GM21737 (cell line): ENCODE data around the gene USF2.
"Not testable (repeated sequence)": the region's sequence is repeated elsewhere in the genome, so short reads cannot be mapped to it uniquely, and the experiment has no call there.

Experiments
- ATAC-seq: cut with Tn5 transposase; IDR thresholded peaks from one replicate; pipeline ENCODE4 v1.9.1; 2021; ENCODE audit warnings: mild to moderate bottlenecking, moderate library complexity; ENCODE audit not compliant: unreplicated experiment

Gene USF2

GRCh38 chr19:35284153-35285094 lies 15.7 kb downstream of the USF2 start:
- ATAC-seq: no peak

GRCh38 chr19:35285095-35285449 lies 16.3 kb downstream of the USF2 start:
- no peak for ATAC-seq

GRCh38 chr19:35285465-35285864 lies 16.7 kb downstream of the USF2 start:
- ATAC-seq: not testable (repeated sequence)

DNA sequence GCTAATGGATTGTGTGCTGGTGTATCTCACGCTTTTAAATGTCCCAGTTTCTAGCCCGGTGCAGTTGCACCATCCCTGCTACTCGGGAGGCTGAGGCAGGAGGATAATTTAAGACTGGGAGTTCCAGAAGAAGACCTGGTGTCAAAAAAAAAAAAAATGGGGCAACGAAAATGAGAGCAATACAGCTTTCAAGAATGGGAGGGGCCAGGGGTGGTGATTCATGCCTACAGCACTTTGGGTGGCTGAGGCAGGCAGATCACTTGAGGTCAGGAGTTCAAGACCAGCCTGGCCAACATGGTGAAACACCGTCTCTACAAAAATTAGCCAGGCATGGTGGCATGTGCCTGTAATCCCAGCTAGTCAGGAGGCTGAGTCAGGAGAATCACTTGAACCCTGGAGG lies 17.3 kb downstream of the USF2 start:
- ATAC-seq: not testable (repeated sequence)

DNA sequence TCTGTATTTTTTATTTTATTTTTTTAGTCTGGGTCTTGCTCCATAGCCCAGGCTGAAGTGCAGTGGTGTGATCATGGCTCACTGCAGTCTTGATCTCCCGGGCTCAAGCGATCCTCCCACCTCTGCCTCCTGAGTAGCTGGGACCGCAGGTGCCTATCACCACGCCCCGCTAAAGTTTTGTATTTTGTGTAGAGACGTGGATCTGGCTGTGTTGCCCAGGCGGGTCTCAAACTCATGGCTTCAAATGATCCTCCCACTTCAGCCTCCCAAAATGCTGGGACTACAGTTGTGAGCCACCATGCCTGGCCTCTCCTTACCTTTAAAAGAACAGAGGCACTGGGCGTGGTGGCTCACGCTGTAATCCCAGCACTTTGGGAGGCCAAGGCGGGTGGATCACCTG lies 19.0 kb downstream of the USF2 start:
- no peak for ATAC-seq

- ATAC-seq: no peak
These were observed 19.6 kb downstream of the USF2 start for GRCh38 chr19:35288331-35288730.

- ATAC-seq: no peak
These were observed 20.1 kb downstream of the USF2 start for GRCh38 chr19:35288906-35289305.

DNA sequence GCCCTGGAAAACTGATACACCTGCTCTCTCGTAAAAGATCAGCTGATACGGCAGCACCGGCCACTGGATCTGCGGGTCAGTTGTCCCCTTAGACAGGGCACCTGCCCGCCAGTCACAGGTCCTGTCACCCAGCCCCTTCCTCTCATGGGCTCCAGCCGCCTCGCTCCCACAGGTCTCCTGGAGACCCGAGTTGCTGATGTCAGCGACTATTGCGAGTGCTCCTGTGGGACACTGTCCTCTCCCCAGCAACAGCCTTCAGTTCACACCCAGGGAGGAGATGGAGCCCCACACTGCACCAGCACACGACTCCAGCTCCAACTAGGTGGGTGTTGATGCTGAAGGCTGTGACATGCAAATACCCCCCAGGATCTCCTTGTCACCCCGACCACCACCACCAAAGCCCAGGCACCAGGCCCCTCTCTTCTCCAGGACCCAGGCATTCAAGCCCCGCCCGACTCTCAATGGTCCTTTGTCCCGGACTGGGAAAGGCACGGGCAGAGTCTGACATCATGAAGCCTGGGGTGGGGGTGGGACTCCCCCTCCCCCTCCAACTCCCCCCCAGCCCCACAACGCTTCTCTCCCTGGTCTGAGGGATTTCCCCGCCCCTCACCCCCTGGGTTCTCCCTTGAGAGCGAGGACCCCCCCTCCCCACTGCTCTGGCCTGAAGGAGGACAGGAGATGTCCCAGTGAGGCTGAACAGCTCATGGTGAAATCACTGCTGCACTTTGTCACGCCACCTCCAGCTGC lies 21.8 kb downstream of the USF2 start:
- no peak for ATAC-seq

- ATAC-seq: no peak
These were observed 22.5 kb downstream of the USF2 start for GRCh38 chr19:35291259-35291658.

DNA sequence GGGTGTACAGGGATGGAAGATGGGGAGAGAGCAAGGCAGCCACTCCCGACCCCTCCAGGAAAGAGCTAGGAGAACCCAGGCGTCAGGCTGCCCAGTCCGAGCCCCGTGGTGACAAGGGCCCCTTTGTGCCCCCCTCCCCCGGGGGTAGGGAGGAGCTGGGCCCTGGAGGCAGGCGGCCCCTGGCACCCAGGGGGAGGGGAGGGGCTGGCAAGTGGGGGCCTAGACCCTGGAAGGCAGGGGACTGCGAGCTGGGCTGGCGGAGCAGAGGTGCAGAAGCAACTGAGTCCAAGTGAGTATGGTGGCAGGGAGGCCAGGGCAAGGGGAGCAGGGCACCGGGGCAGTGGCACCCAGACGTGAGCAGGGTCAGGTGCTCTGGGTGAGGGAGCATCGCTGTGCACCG lies 23.2 kb downstream of the USF2 start, which contains the start of gene MAG:
MAG (plus strand) TSS at position 246 of the 400 bp plus-strand sequence. CDS start 3,248 bp downstream, outside the sequence.
- ATAC-seq: no peak

- ATAC-seq: no peak
These were observed 23.9 kb downstream of the USF2 start for GRCh38 chr19:35292421-35293362.

DNA sequence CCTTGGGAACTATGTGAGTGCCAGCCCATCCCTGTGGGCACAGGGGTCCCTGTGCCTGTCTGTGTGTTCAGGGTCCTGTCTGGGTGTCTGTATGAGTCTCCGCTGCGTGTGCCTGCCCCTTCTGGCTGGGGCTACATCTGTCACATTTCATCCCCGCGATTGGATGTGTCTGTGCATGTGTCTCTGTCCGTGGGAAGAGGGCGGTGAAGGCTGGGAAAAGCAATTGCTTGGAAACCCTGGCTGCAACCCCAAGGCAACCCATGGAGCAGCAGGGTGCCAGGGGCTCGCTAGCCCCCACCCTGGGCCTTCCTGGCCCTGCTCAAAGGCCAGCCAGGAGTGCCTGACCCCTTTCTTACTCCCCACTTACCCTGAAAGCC lies 24.6 kb downstream of the USF2 start:
- no peak for ATAC-seq

DNA sequence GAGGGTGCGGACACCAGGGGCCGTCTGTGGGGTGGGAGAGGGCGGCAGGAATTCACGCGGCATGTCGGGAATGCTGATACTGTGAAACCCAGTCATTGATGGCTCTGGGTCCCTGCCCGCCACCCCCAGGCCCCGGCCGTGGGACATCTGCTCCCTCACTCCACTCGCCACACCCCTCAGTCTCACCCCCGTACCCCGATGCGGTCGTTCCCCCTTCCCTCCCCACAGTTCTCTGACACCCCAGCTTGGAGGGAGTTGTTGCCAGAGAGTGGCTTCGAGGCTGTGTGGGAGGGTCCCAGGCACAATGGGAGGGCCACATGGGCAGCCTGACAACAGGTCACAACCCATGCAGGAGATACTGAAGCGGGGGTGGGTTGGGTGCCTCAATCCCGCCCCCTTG lies 25.0 kb downstream of the USF2 start:
- ATAC-seq: no peak

- no peak for ATAC-seq
These were observed 25.6 kb downstream of the USF2 start for GRCh38 chr19:35294328-35294727.

- no peak for ATAC-seq
These were observed 26.4 kb downstream of the USF2 start for GRCh38 chr19:35294859-35295791.

DNA sequence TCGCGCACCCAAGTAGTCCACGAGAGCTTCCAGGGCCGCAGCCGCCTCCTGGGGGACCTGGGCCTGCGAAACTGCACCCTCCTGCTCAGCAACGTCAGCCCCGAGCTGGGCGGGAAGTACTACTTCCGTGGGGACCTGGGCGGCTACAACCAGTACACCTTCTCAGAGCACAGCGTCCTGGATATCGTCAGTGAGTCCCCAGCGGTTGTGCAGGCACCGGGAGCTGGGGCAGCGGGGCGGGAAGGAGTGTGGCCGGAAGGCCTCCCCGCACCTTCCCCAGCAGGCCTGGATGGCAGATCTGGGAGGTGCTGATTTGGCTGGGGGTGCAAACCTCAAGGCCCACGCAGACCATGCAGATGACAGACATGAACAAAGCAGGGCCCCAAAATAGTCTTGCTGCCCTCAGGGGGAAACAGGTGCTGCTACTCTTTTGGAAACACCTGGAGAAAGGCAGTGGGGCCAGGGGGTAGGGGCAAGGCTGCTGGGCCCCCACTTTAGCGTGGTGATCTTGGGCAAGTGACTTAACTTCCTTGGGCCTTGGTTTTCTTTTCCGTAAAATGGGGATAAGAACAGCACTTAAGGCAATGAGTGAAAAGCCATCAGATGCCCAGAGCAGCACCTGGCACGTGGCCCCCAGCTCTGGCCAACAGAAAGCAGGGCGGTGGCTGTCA lies 27.2 kb downstream of the USF2 start:
- peak; percentile 52 for ATAC-seq

DNA sequence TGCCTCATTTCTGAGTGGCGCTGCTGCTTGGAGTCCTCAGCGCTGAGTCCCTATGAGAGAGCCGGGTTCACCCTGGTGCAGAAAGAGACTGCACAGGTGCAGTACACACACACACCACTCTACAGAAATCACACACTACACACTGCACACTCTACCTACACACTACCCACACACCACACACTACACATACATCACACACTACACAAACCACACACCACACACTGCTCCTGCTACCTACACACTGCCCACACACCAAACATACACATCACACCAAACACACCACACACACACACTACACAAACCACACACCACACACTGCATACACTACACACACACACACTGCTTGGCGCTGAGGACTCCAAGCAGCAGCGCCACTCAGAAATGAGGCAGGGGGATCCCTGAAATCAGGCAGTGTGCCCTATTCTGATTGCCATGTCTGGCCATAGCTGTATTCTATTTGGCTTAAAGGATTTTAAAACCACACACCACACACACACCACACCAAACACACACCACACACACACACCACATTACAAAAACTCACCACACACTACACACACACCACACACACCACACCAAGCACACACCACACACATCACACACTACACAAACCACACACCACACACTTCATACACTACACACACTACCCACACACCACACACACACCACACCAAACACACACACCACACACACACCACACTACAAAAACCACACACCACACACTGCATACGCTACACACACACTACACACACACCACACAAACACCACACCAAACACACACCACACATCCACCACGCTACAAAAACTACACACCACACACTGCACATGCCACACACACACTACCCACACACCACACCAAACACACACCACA lies 28.1 kb downstream of the USF2 start:
- no peak for ATAC-seq

- no peak for ATAC-seq
These were observed 28.7 kb downstream of the USF2 start for GRCh38 chr19:35297515-35297848.
